Gastrocnemius medialis (tissue), 4 donors: Measurements from ENCODE around the gene TSPAN9.
A peak's percentile ranks its signal among the peaks of the same experiment; 100 is the strongest.

Source experiments
- CTCF ChIP-seq, 5 experiments: fragments of 450-650 bp in 3 of 5; fragments of 200-600 bp in 2 of 5; sonication (generic) in 2 of 5; IDR thresholded peaks in 4 of 5; conservative IDR thresholded peaks in 1 of 5; 1 replicate in 4 of 5; 2 replicates in 1 of 5; pipeline ENCODE4 v1.5.1; 2016 to 2019; ENCODE audit warnings: antibody characterized with exemption in 5 of 5, mild to moderate bottlenecking in 3 of 5, moderate library complexity in 3 of 5
- POLR2A ChIP-seq, 2 donors: fragments of 450-650 bp; IDR thresholded peaks; one replicate each; pipeline ENCODE4 v1.6.1; 2017; ENCODE audit warnings: antibody characterized with exemption in 2 of 2, mild to moderate bottlenecking in 2 of 2, moderate library complexity in 2 of 2

- TF ChIP-seq POLR2A (IDR thresholded peaks at IDR 0.05) (peak in 1 of 2 donors; percentile 17), CTCF (IDR thresholded peaks at IDR 0.05 in 4 of 5, conservative IDR thresholded peaks at IDR 0.05 in 1 of 5) (no peak)
These were observed 122.9 kb downstream of the TSPAN9 start for GRCh38 chr12:3200032-3200617.
